ENCODE measurements around the gene YIPF3.

DNA sequence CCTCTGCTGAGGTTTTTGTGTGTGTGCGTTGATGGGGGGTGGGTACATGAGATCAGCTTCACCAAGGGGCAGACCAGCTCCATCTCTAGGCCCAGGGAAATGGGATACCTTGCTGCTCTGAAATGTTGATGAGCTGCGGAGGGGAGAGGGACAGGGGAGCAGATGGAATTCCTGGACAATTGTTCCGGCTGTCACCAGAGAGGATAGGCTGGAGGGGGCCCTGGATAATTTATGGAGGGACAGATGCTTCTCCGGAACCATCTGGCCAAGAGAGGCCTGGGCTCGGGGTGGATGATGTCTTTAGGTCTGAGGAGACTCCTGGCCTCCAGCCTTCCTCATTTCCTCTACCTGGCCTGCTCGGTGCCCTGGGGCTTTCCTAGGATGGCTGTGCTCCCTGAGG, 41.2 kb downstream of the YIPF3 start:
- TF ChIP-seq, protein P1, sequence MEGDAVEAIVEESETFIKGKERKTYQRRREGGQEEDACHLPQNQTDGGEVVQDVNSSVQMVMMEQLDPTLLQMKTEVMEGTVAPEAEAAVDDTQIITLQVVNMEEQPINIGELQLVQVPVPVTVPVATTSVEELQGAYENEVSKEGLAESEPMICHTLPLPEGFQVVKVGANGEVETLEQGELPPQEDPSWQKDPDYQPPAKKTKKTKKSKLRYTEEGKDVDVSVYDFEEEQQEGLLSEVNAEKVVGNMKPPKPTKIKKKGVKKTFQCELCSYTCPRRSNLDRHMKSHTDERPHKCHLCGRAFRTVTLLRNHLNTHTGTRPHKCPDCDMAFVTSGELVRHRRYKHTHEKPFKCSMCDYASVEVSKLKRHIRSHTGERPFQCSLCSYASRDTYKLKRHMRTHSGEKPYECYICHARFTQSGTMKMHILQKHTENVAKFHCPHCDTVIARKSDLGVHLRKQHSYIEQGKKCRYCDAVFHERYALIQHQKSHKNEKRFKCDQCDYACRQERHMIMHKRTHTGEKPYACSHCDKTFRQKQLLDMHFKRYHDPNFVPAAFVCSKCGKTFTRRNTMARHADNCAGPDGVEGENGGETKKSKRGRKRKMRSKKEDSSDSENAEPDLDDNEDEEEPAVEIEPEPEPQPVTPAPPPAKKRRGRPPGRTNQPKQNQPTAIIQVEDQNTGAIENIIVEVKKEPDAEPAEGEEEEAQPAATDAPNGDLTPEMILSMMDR (IDR thresholded peaks at IDR 0.05; ENCODE audit: poor library complexity): no peak
- TF ChIP-seq EZH2phosphoT487 (IDR thresholded peaks at IDR 0.05; ENCODE audit: low read depth, severe bottlenecking, unreplicated experiment) (no peak), EZH2 (IDR thresholded peaks at IDR 0.05; ENCODE audit: borderline replicate concordance) (no peak)

Data from hepatocyte (in vitro differentiated cells).